ENCODE measurements around the gene ZACN. TPM values are rescaled to one million over a fixed set of nuclear protein-coding genes. Genes with fewer than 3 reads are reported as not detected.
"Not testable (repeated sequence)": the region's sequence is repeated elsewhere in the genome, so short reads cannot be mapped to it uniquely, and the experiment has no call there.

ZACN gene
- total RNA-seq, 2 donors from 2014 or later, result 6.5 to 13.5 TPM

DNA sequence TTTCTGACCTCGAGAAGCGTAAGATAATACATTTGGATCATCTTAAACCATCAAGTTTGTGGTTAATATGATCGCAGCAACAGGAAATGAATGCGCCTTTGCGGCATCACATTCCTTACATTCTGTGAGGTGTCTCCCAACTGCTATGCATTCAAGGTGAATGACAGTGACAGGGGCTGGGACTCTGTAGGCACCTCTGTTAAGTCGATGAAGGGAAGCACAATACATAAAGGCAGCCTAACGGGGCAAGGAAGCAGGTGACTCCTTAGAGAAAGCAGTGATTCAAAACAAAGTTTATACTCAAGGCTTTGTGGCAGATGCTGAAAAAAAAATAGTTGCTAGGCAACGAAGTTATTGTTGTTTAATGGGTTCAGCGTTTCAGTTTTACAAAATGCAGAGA lies 30.3 kb upstream of the ZACN start:
- H3K27ac Mint-ChIP-seq, result peak overlapping the region; percentile 81
- peak; percentile 39 for ATAC-seq (replicated peaks)
- H3K4me1 Mint-ChIP-seq, result peaks cover 25% of the 10 kb centered on the region

DNA sequence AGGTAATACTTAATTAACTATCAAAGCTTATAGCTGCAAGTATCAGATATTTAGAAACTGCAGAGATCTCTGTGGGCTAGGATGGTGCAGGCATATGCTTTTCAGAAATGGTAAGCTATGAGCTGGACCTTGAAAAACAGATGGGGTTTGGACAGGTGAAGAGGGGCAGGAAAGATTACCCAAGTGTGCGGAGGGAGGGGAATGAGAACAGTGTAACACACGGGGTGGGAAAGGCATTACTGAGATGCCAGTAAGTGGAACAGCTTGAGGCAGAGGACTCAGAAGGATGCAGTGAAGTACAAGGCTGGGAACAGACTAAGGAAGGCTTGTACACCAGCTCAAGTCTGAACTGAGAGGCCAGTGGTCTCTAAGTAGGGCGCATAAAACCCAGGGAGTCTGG lies 29.7 kb upstream of the ZACN start:
- Mint-ChIP-seq H3K27ac (peak overlapping the region; percentile 81), H3K4me1 (peaks cover 30% of the 10 kb centered on the region), H3K27me3 (no peaks in the 10 kb centered on the region), H3K36me3 (ENCODE audit: low read depth) (peaks cover 99% of the 10 kb centered on the region), H3K4me3 (peak overlapping the region; percentile 21), H3K9me3 (no peaks in the 10 kb centered on the region)
- ATAC-seq (replicated peaks), result no peak

More for the DNA sequence above, 30.3 kb upstream of the ZACN start:
- Mint-ChIP-seq H3K27me3 (no peaks in the 10 kb centered on the region), H3K36me3 (ENCODE audit: low read depth) (peaks cover 99% of the 10 kb centered on the region), H3K4me3 (peak overlapping the region; percentile 21), H3K9me3 (no peaks in the 10 kb centered on the region)

GRCh38 chr17:76049836-76050537 lies 29.0 kb upstream of the ZACN start:
- peaks cover 30% of the 10 kb centered on the region for H3K4me1 Mint-ChIP-seq
- peak overlapping the region; percentile 81 for H3K27ac Mint-ChIP-seq
- no peak overlapping the region for H3K4me3 Mint-ChIP-seq
- no peaks in the 10 kb centered on the region for H3K9me3 Mint-ChIP-seq
- H3K27me3 Mint-ChIP-seq, result no peaks in the 10 kb centered on the region
- ATAC-seq (replicated peaks), result no peak
- peaks cover 99% of the 10 kb centered on the region for H3K36me3 Mint-ChIP-seq (ENCODE audit: low read depth)

DNA sequence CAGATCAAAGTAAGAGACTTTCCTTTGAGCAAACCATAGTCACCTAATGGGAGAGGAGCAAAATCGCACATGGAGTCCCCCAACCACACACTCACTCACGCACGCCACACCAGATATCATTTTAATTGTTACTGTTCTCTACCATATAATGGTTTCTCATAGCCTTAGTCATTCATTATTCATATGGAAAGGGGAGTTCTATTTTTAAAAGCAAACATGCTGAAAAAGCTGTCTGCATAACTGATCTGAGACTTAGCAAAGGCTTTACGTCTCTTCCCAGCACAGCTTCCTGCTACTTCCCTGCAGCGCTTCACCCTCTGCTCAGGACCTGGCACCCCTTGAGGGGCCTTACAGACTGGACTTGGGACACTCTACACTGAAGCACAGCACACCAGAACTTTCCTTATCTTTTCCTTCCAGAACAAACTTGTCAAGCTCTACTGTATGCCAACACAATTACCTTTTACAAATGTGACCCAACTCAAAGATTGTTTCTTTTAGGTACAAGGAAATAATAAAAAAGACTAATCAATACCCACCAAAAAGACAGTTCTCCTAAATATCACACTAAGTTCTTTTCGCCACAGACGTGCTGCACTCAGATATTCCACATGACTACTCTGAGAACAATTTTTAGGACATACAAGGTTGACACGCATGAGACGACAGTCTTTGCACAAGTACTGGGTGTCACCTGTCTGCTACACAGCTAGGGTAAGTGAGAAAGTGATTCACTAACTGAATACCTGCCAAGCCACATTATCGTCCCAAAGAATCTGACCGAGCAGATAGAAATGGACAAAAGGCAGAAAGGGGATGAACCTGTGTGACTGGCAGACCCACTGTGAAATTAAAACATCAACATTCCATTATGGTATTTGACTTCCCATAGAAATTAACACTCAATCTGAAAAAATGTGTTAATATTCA lies 28.2 kb upstream of the ZACN start:
- Mint-ChIP-seq H3K27ac (peak overlapping the region; percentile 81), H3K27me3 (no peaks in the 10 kb centered on the region), H3K4me1 (peaks cover 30% of the 10 kb centered on the region), H3K36me3 (ENCODE audit: low read depth) (peaks cover 99% of the 10 kb centered on the region), H3K4me3 (no peak overlapping the region), H3K9me3 (no peaks in the 10 kb centered on the region)
- ATAC-seq (replicated peaks), result peak; percentile 38

DNA sequence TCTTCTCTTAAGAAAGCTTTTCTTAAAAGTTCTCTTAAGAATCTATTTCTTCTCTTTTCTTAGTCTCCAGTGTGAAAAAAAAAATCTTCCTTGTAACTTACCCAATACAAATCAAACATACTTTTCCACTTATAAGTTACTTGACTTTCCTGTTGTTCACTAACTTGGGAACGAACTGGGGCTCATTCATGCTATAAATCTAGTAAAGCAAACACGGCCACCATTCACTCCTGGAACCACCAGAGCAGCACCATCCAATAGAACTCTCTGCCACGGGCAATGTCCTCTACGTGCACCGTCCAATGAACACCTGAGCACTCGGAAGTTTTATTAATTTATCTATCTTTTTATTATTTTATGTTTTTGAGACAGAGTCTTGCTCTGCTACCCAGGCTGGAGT lies 27.4 kb upstream of the ZACN start:
- H3K9me3 Mint-ChIP-seq, result no peaks in the 10 kb centered on the region
- H3K4me1 Mint-ChIP-seq, result peaks cover 34% of the 10 kb centered on the region
- H3K36me3 Mint-ChIP-seq (ENCODE audit: low read depth), result peaks cover 99% of the 10 kb centered on the region
- peak overlapping the region; percentile 81 for H3K27ac Mint-ChIP-seq
- no peaks in the 10 kb centered on the region for H3K27me3 Mint-ChIP-seq
- ATAC-seq (replicated peaks), result no peak
- no peak overlapping the region for H3K4me3 Mint-ChIP-seq

GRCh38 chr17:76053246-76054111 lies 25.5 kb upstream of the ZACN start:
- peak overlapping the region; percentile 58 for H3K4me3 Mint-ChIP-seq
- H3K27me3 Mint-ChIP-seq, result no peaks in the 10 kb centered on the region
- peaks cover 35% of the 10 kb centered on the region for H3K4me1 Mint-ChIP-seq
- no peaks in the 10 kb centered on the region for H3K9me3 Mint-ChIP-seq
- peak; percentile 73 for ATAC-seq (replicated peaks)
- peak overlapping the region; percentile 73 for H3K27ac Mint-ChIP-seq
- peaks cover 100% of the 10 kb centered on the region for H3K36me3 Mint-ChIP-seq (ENCODE audit: low read depth)

GRCh38 chr17:76054112-76054476 lies 24.9 kb upstream of the ZACN start:
- Mint-ChIP-seq H3K4me1 (peaks cover 35% of the 10 kb centered on the region), H3K27ac (peak overlapping the region; percentile 73), H3K9me3 (no peaks in the 10 kb centered on the region), H3K36me3 (ENCODE audit: low read depth) (peaks cover 100% of the 10 kb centered on the region), H3K27me3 (no peaks in the 10 kb centered on the region), H3K4me3 (peak overlapping the region; percentile 58)
- peak; percentile 79 for ATAC-seq (replicated peaks)

DNA sequence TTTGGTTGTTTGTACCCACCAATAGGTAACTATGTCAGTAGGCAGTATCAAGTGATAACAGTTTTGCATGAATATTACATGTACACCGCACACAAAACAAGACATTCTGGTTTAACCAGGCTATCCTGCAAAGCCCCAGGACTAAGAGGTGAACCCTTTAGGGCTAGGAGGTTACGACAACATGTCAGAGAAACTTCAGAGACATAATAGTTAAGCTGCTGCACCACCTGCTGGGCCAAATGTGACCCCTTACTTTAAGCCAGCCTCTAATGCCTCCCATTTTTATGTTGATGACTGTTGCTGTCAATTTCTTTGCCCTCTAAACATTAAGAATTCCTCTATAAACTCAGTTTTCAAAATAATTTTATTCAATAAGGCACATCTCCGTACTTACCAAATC lies 22.1 kb upstream of the ZACN start:
- H3K27ac Mint-ChIP-seq, result no peak overlapping the region
- no peak for ATAC-seq (replicated peaks)
- no peak overlapping the region for H3K4me3 Mint-ChIP-seq
- H3K9me3 Mint-ChIP-seq, result no peaks in the 10 kb centered on the region
- peaks cover 18% of the 10 kb centered on the region for H3K4me1 Mint-ChIP-seq
- H3K27me3 Mint-ChIP-seq, result no peaks in the 10 kb centered on the region
- H3K36me3 Mint-ChIP-seq (ENCODE audit: low read depth), result peaks cover 100% of the 10 kb centered on the region

DNA sequence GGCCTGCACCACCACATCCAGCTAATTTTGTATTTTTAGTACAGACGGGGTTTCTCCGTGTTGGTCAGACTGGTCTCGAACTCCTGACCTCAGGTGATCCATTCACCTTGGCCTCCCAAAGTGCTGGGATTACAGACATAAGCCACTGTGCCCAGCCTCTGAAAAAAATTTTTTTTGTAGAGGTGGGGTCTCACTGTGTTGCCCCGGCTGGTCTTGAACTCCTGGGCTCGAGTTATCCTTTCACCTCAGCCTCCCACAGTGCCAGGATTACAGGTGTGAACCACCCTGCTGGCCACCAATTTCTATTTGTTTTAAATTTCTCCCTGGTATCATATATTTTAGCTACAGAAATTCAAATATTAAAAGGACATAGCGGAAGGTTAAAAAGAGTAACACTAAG lies 20.7 kb upstream of the ZACN start:
- H3K9me3 Mint-ChIP-seq, result not testable (repeated sequence)

GRCh38 chr17:76063875-76064546 lies 15.0 kb upstream of the ZACN start:
- H3K9me3 Mint-ChIP-seq, result no peaks in the 10 kb centered on the region
- H3K27me3 Mint-ChIP-seq, result no peaks in the 10 kb centered on the region
- ATAC-seq (replicated peaks), result peak; percentile 96
- H3K36me3 Mint-ChIP-seq (ENCODE audit: low read depth), result peaks cover 98% of the 10 kb centered on the region
- H3K27ac Mint-ChIP-seq, result peak overlapping the region; percentile 86
- H3K4me3 Mint-ChIP-seq, result peak overlapping the region; percentile 79
- H3K4me1 Mint-ChIP-seq, result peaks cover 24% of the 10 kb centered on the region

More for the DNA sequence above, 20.7 kb upstream of the ZACN start:
- not testable (repeated sequence) for H3K4me3 Mint-ChIP-seq; H3K27me3 Mint-ChIP-seq; H3K27ac Mint-ChIP-seq; ATAC-seq (replicated peaks)
- Mint-ChIP-seq H3K4me1 (peaks cover 17% of the 10 kb centered on the region), H3K36me3 (ENCODE audit: low read depth) (peaks cover 98% of the 10 kb centered on the region)

- ATAC-seq (replicated peaks), result no peak
- Mint-ChIP-seq H3K9me3 (no peaks in the 10 kb centered on the region), H3K4me1 (peaks cover 31% of the 10 kb centered on the region), H3K27me3 (no peaks in the 10 kb centered on the region), H3K27ac (no peak overlapping the region), H3K4me3 (no peak overlapping the region), H3K36me3 (ENCODE audit: low read depth) (peaks cover 98% of the 10 kb centered on the region)
These were observed 13.2 kb upstream of the ZACN start for GRCh38 chr17:76065775-76066174.

GRCh38 chr17:76071531-76072147 lies 7.3 kb upstream of the ZACN start:
- Mint-ChIP-seq H3K4me3 (peak overlapping the region; percentile 99), H3K4me1 (peaks cover 22% of the 10 kb centered on the region), H3K27ac (peak overlapping the region; percentile 100), H3K36me3 (ENCODE audit: low read depth) (peaks cover 82% of the 10 kb centered on the region), H3K9me3 (no peaks in the 10 kb centered on the region), H3K27me3 (peaks cover 14% of the 10 kb centered on the region)
- ATAC-seq (replicated peaks), result peak; percentile 80

GRCh38 chr17:76072148-76072858 lies 6.7 kb upstream of the ZACN start, which contains the start of gene SRP68:
SRP68 (minus strand) TSS chr17:76072517; CDS start chr17:76072491, 26 bp downstream.
- Mint-ChIP-seq H3K36me3 (ENCODE audit: low read depth) (peaks cover 80% of the 10 kb centered on the region), H3K9me3 (no peaks in the 10 kb centered on the region), H3K27ac (peak within 1 kb of the TSS; percentile 100), H3K4me3 (peak within 1 kb of the TSS; percentile 99), H3K4me1 (peaks cover 22% of the 10 kb centered on the region), H3K27me3 (peaks cover 18% of the 10 kb centered on the region)
- peak; percentile 74 for ATAC-seq (replicated peaks)

Data from activated T-helper 17 cell treated with anti-CD3 and anti-CD28 coated beads, Interleukin-2, amount 50 U/mL, for 72 hours (primary cell).